KMS-11 (cell line): ENCODE results near the gene TMEM250.

Experiments used
- H2AFZ ChIP-seq: fragments of 200-600 bp; sonication (generic); 2 replicates; pipeline ENCODE4 v1.6.1; 2016; ENCODE audit warnings: antibody characterized with exemption, mixed run types, low read depth
- H3K27ac ChIP-seq: fragments of 200-600 bp; sonication (generic); 2 replicates; pipeline ENCODE4 v1.6.1; 2016; ENCODE audit warnings: mild to moderate bottlenecking, mixed run types
- H3K27me3 ChIP-seq: fragments of 200-600 bp; sonication (generic); 2 replicates; pipeline ENCODE4 v1.6.1; 2017; ENCODE audit warnings: mild to moderate bottlenecking, low read depth, mixed run types, moderate library complexity; ENCODE audit not compliant: insufficient read depth
- H3K36me3 ChIP-seq: fragments of 200-600 bp; sonication (generic); 2 replicates; pipeline ENCODE4 v1.6.1; 2017; ENCODE audit warnings: mild to moderate bottlenecking, mixed run types; ENCODE audit not compliant: insufficient read depth
- H3K4me1 ChIP-seq: fragments of 200-600 bp; sonication (generic); 2 replicates; pipeline ENCODE4 v1.6.1; 2016; ENCODE audit warnings: mild to moderate bottlenecking, low read depth, mixed run types; ENCODE audit not compliant: poor library complexity, severe bottlenecking
- H3K4me2 ChIP-seq: fragments of 200-600 bp; sonication (generic); 2 replicates; pipeline ENCODE4 v1.7.0; 2016; ENCODE audit warnings: mild to moderate bottlenecking, mixed run types
- H3K4me3 ChIP-seq: fragments of 200-600 bp; sonication (generic); IDR thresholded peaks from 2 replicates; pipeline ENCODE4 v1.6.1; 2017; ENCODE audit warnings: low read depth, low read length, mixed read lengths; ENCODE audit not compliant: insufficient read depth
- H3K79me2 ChIP-seq: fragments of 200-600 bp; sonication (generic); 2 replicates; pipeline ENCODE4 v1.6.1; 2016; ENCODE audit warnings: low read depth, mixed run types; ENCODE audit not compliant: insufficient read depth
- H3K9ac ChIP-seq: fragments of 200-600 bp; sonication (generic); 2 replicates; pipeline ENCODE4 v1.6.1; 2016; ENCODE audit warnings: mild to moderate bottlenecking, mixed run types
- H4K20me1 ChIP-seq: fragments of 200-600 bp; sonication (generic); 2 replicates; pipeline ENCODE4 v1.6.1; 2016; ENCODE audit warnings: mild to moderate bottlenecking, mixed run types; ENCODE audit not compliant: insufficient read depth
- TF ChIP-seq, protein P1 (sequence below): fragments of 200-600 bp; sonication (generic); conservative IDR thresholded peaks from 2 replicates; pipeline ENCODE4 v1.6.1; 2017; ENCODE audit warnings: low read depth, mild to moderate bottlenecking, antibody characterized with exemption, low read length, moderate library complexity, mixed read lengths

The TMEM250 gene

DNA sequence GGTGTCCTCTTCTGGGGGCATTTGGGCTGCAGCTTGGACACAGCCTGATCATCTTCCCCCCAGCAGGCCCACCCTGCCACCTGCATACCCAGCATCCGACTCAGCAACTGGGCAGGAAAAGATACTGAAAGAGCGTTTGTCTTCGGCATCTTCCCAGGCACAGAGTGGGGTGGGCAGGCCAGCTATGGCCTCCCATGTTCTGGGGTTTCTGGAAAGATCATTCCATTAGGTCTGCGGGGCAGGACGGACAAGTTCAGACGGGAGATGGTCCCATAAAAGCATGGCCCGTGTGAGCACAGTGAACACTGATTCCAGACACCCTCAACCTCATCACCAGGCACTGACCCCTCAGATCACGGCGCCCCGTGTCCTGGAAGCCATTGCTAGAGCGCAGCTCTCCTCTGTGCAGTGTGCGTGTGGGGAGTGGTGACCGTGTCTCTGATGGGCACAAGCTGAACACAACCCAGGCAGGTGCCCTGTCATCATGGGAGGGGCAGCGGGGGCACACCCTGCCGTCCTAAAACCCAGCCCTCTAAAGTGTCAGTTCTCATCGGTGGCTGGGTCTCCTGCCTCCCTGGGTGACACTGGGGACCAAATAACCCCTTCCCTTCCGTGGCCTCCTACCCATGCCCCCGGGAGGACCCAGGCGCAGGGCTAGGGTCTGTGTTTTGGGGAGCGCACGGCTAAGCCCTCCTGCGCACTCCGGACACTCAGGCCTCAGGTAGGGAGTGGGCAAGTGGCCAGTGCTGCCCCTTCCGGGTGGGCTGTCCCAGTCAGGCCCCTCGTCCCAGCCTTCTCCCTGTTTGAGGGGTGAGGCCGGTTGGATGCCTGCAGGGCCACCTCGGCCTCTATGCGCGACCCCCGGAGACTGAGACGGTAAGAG, 13.2 kb upstream of the TMEM250 start:
- H3K4me3 ChIP-seq: no peak overlapping the region
- no peaks in the 10 kb centered on the region for H3K4me1 ChIP-seq
- H3K9ac ChIP-seq: no peak overlapping the region
- H3K36me3 ChIP-seq: no peaks in the 10 kb centered on the region
- TF ChIP-seq, protein P1, sequence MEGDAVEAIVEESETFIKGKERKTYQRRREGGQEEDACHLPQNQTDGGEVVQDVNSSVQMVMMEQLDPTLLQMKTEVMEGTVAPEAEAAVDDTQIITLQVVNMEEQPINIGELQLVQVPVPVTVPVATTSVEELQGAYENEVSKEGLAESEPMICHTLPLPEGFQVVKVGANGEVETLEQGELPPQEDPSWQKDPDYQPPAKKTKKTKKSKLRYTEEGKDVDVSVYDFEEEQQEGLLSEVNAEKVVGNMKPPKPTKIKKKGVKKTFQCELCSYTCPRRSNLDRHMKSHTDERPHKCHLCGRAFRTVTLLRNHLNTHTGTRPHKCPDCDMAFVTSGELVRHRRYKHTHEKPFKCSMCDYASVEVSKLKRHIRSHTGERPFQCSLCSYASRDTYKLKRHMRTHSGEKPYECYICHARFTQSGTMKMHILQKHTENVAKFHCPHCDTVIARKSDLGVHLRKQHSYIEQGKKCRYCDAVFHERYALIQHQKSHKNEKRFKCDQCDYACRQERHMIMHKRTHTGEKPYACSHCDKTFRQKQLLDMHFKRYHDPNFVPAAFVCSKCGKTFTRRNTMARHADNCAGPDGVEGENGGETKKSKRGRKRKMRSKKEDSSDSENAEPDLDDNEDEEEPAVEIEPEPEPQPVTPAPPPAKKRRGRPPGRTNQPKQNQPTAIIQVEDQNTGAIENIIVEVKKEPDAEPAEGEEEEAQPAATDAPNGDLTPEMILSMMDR: no peak
- no peaks in the 10 kb centered on the region for H3K79me2 ChIP-seq
- no peak overlapping the region for H3K27ac ChIP-seq
- H4K20me1 ChIP-seq: no peaks in the 10 kb centered on the region
- H3K27me3 ChIP-seq: peaks cover 86% of the 10 kb centered on the region
- H3K4me2 ChIP-seq: no peak overlapping the region
- no peak overlapping the region for H2AFZ ChIP-seq

DNA sequence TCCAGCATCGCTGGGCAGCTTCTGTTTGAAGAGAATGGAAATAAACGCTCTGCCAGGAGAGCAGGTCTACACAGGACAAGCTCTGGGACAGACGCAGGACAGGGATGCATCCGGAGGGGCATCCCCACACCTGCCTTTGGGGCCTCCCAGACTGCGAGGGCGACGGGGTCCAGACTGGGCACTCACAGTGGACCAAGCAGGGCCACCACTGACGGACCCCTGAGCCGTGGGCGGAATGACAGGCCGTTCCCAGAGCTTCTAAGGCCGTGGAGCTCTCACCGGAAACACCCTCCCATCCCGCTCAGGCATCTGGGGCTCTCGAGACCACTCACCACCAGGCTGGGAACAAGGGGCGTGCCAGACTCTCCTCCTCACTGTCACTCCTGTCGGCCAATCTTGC, 10.5 kb upstream of the TMEM250 start:
- H3K4me3 ChIP-seq: no peak overlapping the region
- no peak overlapping the region for H2AFZ ChIP-seq
- no peak overlapping the region for H3K27ac ChIP-seq
- H4K20me1 ChIP-seq: no peaks in the 10 kb centered on the region
- H3K9ac ChIP-seq: no peak overlapping the region
- H3K79me2 ChIP-seq: no peaks in the 10 kb centered on the region
- H3K4me2 ChIP-seq: no peak overlapping the region
- TF ChIP-seq, protein P1: no peak
- no peaks in the 10 kb centered on the region for H3K36me3 ChIP-seq
- H3K27me3 ChIP-seq: peaks cover 86% of the 10 kb centered on the region
- no peaks in the 10 kb centered on the region for H3K4me1 ChIP-seq

DNA sequence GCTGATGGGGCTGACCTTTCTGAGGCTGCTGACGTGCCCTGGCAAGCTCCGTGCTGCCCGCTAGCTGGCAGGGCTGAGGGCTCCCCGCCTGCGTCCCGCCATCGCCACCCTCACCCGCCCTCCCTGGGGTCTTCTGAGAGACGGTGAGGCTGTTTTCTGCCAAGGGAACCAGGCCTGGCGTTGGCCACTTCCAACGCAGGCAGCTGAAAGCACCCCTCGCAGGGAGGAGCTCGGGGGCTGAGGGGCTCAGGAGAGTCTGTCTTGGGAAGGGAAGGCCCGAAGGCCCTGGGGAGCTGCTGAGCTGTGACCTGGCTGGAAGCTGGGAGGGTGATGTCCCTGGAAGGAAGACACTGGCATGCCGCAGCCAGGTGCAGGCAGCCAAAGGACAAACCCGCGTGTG, 9.8 kb upstream of the TMEM250 start:
- Histone ChIP-seq H3K4me1 (no peaks in the 10 kb centered on the region), H3K4me3 (no peak overlapping the region), H3K9ac (no peak overlapping the region), H3K27me3 (peaks cover 87% of the 10 kb centered on the region), H3K79me2 (no peaks in the 10 kb centered on the region), H3K27ac (no peak overlapping the region), H4K20me1 (no peaks in the 10 kb centered on the region), H3K4me2 (no peak overlapping the region), H3K36me3 (no peaks in the 10 kb centered on the region), H2AFZ (no peak overlapping the region)
- TF ChIP-seq, protein P1: no peak

DNA sequence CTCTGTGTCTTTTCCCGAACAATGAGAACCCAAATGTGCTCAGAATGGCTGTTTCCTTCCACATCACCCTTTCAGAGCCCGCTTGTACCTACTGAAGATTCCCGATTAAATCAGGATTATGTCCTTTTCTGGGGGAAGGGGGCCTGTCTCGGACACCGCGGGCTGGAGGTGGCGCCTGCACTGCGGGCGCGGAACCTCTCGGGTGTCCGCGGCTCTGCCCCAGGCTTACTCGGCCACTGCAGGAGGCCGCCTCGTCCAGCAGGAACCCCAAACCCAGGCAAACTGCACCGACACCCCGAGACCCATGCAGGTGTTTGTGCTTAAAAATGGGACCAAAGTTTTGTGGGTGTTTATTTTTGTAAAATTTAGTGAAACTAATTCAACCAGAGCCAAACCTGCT, 8.6 kb upstream of the TMEM250 start:
- H3K79me2 ChIP-seq: no peaks in the 10 kb centered on the region
- no peaks in the 10 kb centered on the region for H3K36me3 ChIP-seq
- peaks cover 89% of the 10 kb centered on the region for H3K27me3 ChIP-seq
- no peak overlapping the region for H3K4me3 ChIP-seq
- H3K9ac ChIP-seq: no peak overlapping the region
- TF ChIP-seq, protein P1: no peak
- H3K4me1 ChIP-seq: no peaks in the 10 kb centered on the region
- H2AFZ ChIP-seq: no peak overlapping the region
- H3K4me2 ChIP-seq: no peak overlapping the region
- H4K20me1 ChIP-seq: no peaks in the 10 kb centered on the region
- H3K27ac ChIP-seq: no peak overlapping the region
